ENCODE data around the gene CASP9.

Gene CASP9

GRCh38 chr1:15524021-15524282 is at the start of gene CASP9:
Gene CASP9, minus strand, starts transcription at chr1:15524215. Its CDS starts 15 bp downstream, at chr1:15524200.
- no peak for DNase-seq (ENCODE audit: extremely low read depth in 1 of 2, low read depth in 1 of 2)

GRCh38 chr1:15573477-15573876 is 49.5 kb upstream of the CASP9 start:
- DNase-seq (ENCODE audit: extremely low read depth in 1 of 2, low read depth in 1 of 2), result no peak

GRCh38 chr1:15571266-15571665 is 47.3 kb upstream of the CASP9 start:
- no peak for DNase-seq (ENCODE audit: extremely low read depth in 1 of 2, low read depth in 1 of 2)

- DNase-seq (ENCODE audit: extremely low read depth in 1 of 2, low read depth in 1 of 2), result no peak
Observed at GRCh38 chr1:15570861-15571260, 46.8 kb upstream of the CASP9 start.

GRCh38 chr1:15568387-15569073 is 44.5 kb upstream of the CASP9 start:
- no peak for DNase-seq (ENCODE audit: extremely low read depth in 1 of 2, low read depth in 1 of 2)

- no peak for DNase-seq (ENCODE audit: extremely low read depth in 1 of 2, low read depth in 1 of 2)
Observed at GRCh38 chr1:15559189-15559810, 35.3 kb upstream of the CASP9 start.

GRCh38 chr1:15558516-15558915 is 34.5 kb upstream of the CASP9 start:
- DNase-seq (ENCODE audit: extremely low read depth in 1 of 2, low read depth in 1 of 2), result no peak

- DNase-seq (ENCODE audit: extremely low read depth in 1 of 2, low read depth in 1 of 2), result no peak
Observed at GRCh38 chr1:15557594-15557993, 33.6 kb upstream of the CASP9 start.

GRCh38 chr1:15557008-15557407 is 33.0 kb upstream of the CASP9 start:
- no peak for DNase-seq (ENCODE audit: extremely low read depth in 1 of 2, low read depth in 1 of 2)

- no peak for DNase-seq (ENCODE audit: extremely low read depth in 1 of 2, low read depth in 1 of 2)
Observed at GRCh38 chr1:15550573-15550972, 26.6 kb upstream of the CASP9 start.

- DNase-seq (ENCODE audit: extremely low read depth in 1 of 2, low read depth in 1 of 2), result no peak
Observed at GRCh38 chr1:15546641-15547040, 22.6 kb upstream of the CASP9 start.

GRCh38 chr1:15543589-15544568 is 19.9 kb upstream of the CASP9 start:
- DNase-seq (ENCODE audit: extremely low read depth in 1 of 2, low read depth in 1 of 2), result no peak

- no peak for DNase-seq (ENCODE audit: extremely low read depth in 1 of 2, low read depth in 1 of 2)
Observed at GRCh38 chr1:15543251-15543588, 19.2 kb upstream of the CASP9 start.

GRCh38 chr1:15542388-15543250 is 18.6 kb upstream of the CASP9 start:
- DNase-seq (ENCODE audit: extremely low read depth in 1 of 2, low read depth in 1 of 2), result no peak

- no peak for DNase-seq (ENCODE audit: extremely low read depth in 1 of 2, low read depth in 1 of 2)
Observed at GRCh38 chr1:15541231-15541792, 17.3 kb upstream of the CASP9 start.

GRCh38 chr1:15540186-15540585 is 16.2 kb upstream of the CASP9 start:
- DNase-seq (ENCODE audit: extremely low read depth in 1 of 2, low read depth in 1 of 2), result no peak

GRCh38 chr1:15538771-15539170 is 14.8 kb upstream of the CASP9 start:
- no peak for DNase-seq (ENCODE audit: extremely low read depth in 1 of 2, low read depth in 1 of 2)

- no peak for DNase-seq (ENCODE audit: extremely low read depth in 1 of 2, low read depth in 1 of 2)
Observed at GRCh38 chr1:15531682-15532081, 7.7 kb upstream of the CASP9 start.

GRCh38 chr1:15531003-15531402 is 7.0 kb upstream of the CASP9 start:
- no peak for DNase-seq (ENCODE audit: extremely low read depth in 1 of 2, low read depth in 1 of 2)

GRCh38 chr1:15526490-15527339 is 2.7 kb upstream of the CASP9 start, which contains the start of gene DNAJC16:
Gene DNAJC16, plus strand, starts transcription at chr1:15526848. Its CDS starts 2,258 bp downstream, at chr1:15529106.
- DNase-seq (ENCODE audit: extremely low read depth in 1 of 2, low read depth in 1 of 2), result peak; percentile 90 to 94
